CD4-positive, alpha-beta T cell treated with Interleukin-6 for 4 hours (primary cell): ENCODE data around the gene NXPE4.
"Not testable (repeated sequence)": the region's sequence is repeated elsewhere in the genome, so short reads cannot be mapped to it uniquely, and the experiment has no call there.

Experiments used
- DNase-seq: peaks from one replicate; pipeline ENCODE4 v3.0.0-alpha.2; 2020; ENCODE audit warnings: mixed read lengths

The NXPE4 gene

DNA sequence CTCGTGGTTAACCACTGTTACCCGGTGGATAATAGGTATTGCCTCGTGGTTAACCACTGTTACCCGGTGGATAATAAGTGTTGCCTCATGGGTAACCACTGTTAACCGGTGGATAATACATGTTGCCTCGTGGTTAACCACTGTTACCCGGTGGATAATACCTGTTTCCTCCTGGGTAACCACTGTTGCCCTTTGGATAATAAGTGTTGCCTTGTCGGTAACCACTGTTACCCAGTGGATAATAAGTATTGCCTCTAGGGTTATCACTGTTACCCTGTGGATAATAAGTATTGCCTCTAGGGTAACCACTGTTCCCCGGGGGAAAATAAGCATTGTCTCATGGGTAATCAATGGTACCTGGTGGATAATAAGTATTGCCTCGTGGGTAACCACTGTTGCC, 15.0 kb upstream of the NXPE4 start:
- no peak for DNase-seq

DNA sequence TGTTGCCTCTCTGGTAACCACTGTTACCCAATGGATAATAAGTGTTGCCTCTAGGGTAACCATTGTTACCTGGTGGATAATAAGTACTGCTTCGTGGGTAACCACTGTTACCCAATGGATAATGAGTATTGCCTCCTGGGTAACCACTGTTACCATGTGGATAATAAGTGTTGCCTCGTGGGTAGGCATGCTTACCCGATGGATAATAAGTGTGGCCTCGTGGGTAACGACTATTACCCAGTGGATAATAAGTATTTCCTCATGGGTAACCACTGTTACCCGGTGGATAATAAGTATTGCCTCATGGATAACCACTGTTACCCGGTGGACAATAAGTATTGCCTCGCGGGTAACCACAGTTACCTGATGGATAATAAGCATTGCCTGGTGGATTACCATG, 13.8 kb upstream of the NXPE4 start:
- no peak for DNase-seq

DNA sequence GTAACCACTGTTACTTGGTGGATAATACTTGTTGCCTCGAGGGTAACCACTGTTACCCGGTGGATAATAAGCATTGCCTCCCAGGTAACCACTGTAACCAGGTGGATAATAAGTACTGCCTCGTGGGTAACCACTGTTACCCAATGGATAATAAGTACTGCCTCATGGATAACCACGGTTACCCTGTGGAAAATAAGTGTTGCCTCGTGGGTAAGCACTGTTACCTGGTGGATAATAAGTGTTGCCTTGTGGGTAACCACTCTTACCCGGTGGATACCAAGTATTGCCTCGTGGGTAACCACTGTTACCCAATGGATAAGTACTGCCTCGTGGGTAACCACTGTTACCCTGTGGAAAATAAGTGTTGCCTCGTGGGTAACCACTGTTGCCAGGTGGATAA, 13.0 kb upstream of the NXPE4 start:
- not testable (repeated sequence) for DNase-seq

DNA sequence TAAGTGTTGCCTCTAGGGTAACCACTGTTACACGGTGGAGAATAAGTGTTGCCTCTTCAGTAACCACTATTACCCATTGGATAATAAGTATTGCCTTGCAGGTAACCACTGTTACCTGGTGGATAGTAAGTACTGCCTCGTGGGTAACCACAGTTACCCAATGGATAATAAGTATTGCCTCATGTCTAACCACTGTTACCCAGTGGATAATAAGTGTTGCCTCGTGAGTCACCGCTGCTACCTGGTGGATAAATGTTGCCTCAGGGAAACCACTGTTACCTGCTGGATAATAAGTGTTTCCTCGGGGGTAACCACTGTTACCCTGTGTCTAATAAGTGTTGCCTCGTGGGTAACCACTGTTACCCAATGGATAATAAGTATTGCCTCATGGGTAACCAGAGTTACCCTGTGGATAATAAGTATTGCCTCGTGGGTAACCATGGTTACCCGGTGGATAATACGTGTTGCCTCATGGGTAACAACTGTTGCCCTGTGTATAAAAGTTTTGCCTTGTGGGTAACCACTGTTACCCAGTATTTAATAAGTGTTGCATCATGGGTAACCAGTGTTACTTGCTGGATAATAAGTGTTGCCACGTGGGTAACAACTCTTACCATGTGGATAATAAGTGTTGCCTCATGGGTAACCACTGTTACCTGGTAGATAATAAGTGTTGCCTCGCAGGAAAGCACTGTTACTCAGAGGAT, 12.3 kb upstream of the NXPE4 start:
- no peak for DNase-seq

DNA sequence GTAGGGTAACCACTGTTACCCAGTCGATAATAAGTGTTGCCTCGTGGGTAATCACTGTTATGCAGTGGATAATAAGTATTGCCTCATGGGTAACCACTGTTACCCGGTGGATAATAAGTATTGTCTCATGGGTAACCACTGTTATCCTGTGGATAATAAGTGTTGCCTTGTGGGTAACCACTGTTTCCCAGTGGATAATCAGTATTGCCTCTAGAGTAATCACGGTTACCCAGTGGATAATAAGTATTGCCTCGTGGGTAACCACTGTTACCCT, 11.2 kb upstream of the NXPE4 start:
- not testable (repeated sequence) for DNase-seq

DNA sequence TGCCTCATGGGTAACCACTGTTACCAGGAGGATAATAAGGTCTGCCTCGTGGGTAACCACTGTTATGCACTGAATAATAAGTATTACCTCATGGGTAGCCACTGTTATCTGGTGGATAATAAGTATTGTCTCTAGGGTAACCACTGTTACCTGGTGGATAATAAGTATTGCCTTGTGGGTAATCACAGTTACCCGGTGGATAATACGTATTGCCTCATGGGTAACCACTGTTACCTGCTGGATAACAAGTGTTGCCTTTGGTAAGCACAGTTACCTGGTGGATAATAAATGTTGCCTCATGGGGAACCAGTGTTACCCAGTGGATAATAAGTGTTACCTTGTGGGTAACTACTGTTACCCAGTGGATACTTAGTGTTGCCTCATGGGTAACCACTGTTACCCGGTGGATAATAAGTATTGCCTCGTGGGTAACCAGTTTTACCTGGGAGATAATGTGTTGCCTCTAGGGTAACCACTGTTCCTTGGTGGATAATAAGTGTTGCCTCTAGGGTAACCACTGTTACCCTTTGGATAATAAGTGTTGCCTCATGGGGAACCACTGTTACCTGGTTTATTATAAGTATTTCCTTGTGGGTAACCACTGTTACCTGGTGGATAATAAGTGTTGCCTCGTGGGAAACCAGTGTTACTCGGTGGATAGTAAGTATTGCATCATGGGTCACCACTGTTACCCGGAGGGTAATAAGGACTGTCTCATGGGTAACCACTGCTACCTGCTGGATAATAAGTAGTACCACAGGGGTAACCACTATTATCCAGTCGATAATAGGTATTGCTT, 10.6 kb upstream of the NXPE4 start:
- no peak for DNase-seq

DNA sequence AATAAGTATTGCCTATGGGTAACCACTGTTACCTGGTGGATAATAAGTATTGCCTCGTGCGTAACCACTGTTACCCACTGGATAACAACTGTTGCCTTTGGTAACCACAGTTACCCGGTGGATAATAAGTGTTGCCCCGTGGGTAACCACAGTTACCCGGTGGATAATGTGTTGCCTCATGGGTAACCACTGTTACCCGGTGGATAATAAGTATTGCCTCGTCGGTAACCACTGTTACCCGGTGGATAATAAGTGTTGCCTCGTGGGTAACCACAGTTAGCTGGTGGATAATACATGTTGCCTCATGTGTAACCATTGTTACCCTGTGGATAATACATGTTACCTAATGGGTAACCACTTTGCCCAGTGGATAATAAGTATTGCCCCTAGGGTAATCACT, 9.8 kb upstream of the NXPE4 start:
- no peak for DNase-seq

DNA sequence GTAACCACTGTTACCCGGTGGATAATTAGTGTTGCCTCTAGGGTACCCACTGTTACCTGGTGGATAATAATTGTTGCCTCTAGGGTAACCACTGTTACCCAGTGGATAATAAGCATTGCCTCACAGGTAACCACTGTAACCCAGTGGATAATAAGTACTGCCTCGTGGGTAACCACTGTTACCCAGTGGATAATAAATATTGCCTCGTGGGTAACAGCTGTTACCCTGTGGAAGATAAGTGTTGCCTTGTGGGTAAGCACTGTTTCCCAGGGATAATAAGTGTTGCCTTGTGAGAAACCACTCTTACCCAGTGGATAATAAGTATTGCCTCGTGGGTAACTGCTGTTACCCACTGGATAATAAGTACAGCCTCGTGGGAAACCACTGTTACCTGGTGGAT, 9.3 kb upstream of the NXPE4 start:
- no peak for DNase-seq

DNA sequence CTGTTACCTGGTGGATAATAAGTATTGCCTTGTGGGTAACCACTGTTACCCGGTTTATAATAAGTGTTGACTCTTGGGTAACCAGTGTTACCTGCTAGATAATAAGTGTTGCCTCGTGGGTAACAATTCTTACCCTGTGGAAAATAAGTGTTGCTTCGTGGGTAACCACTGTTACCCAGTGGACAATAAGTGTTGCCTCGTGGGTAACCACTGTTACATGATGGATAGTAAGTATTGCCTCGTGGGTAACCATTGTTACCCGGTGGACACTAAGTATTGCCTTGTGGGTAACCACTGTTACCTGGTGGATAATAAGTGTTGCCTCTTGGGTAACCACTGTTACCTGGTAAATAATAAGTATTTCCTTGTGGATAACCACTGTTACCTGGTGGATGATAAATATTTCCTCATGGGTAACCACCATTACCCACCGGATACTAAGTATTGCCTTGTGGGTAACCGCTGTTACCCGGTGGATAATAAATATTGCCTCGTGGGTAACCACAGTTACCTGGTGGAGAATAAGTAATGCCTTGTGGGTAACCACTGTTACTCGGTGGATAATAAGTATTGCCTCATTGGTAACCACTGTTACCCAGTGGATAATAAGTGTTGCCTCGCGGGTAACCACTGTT, 8.7 kb upstream of the NXPE4 start:
- no peak for DNase-seq

DNA sequence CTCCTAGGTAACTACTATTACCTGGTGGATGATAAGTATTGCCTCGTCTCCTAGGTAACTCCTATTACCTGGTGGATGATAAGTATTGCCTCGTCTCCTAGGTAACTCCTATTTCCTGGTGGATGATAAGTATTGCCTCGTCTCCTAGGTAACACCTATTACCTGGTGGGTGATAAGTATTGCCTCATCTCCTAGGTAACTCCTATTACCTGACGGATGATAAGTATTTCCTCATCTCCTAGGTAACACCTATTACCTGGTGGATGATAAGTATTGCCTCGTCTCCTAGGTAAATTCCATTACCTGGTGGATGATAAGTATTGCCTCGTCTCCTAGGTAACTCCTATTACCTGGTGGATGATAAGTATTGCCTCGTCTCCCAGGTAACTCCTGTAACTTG, 7.6 kb upstream of the NXPE4 start:
- not testable (repeated sequence) for DNase-seq

DNA sequence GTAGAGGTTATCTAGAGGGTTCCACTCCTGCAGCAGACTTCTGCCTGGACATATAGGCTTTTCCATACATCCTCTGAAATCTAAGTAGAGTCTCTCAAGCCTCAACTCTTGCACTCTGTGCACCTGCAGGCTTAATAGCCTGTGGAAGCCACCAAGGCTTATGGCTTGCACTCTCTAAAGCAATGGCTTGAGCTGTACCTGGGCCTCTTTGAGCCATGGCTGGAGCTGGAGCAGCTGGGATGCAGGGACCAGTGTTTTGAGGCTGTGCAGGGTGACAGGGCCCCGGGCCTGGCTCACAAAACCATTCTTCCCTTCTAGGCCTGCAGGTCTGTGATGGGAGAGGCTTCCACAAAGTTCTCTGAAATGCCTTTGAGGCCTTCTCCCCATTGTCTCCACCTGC, 2.9 kb upstream of the NXPE4 start:
- no peak for DNase-seq

DNA sequence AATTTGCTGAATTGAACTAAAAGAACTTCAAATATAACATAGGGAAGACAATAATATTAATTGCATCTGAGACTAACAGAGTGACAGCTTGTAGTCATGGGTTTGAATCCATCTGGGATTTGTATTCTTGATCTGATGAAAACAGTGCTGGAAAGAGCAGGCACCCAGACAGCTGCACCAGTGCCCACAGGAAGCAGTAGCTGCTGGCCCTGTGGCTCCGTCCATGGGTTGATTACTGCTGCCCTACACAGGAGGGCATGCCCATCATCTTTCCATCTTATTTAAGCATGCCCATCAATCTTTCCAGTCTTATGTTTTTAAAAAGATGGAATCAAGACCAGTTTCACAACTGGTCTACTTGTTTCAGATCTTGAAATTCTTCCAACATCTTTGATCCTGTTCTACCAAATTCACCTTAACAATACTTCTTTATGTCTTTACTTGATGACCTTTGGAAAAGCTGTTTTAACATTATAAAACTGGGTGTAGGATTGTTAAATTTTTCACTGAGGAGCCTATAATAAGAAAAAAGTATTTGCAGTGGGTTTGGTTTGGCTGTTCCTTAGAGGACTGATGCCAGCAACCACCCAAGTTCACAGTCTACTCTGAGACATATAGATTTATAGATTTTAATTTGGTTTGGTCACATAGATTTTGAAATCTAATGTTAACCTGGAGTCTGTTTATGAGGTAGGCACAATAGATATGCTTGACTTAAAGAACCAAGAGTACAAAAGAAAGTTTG, 761 bp upstream of the NXPE4 start:
- DNase-seq: no peak

DNA sequence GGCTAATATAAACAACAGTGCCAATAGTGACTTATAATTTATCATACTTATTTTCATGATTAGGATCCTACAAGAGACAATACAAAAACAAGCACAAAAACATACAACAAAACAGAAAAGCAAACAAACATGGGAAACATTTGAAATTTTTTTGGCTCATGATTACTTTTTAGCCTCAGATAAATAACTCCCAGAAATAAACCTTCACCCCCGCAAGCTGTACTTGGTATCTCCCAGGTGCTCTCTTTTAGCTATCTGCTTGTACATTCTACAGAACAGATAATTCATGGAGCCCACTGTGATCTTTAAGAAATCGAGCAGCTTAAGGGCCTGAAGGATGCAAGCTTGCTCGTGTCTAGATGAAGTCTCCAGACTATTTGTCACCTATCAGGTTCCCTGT, 883 bp downstream of the NXPE4 start:
- DNase-seq: no peak

DNA sequence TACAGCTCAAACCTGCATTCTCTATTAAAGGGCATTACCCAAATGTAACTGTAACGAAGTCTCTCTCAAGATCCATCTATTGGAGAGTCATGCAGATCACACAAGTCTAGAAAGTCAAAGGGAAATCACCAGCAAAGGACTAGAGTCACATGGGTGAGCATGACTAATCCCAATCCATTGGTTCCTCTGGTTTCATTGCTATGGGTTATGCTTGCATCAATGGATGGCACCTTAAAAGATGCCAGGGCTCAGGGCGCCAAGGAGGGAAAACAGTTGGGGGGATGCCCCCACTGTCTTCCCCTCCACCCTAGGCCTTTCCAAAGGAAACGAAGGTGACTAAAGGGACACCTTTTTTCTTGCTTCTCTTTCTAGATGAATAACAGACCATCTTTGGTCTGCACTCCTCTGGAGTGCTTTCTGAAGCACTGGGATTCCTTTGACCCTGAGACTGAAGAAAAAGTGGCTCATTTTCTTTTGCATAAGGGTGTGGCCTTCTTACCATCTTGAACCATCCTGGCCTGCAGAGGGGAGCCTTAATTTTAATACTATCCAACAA, 8.1 kb downstream of the NXPE4 start:
- no peak for DNase-seq

DNA sequence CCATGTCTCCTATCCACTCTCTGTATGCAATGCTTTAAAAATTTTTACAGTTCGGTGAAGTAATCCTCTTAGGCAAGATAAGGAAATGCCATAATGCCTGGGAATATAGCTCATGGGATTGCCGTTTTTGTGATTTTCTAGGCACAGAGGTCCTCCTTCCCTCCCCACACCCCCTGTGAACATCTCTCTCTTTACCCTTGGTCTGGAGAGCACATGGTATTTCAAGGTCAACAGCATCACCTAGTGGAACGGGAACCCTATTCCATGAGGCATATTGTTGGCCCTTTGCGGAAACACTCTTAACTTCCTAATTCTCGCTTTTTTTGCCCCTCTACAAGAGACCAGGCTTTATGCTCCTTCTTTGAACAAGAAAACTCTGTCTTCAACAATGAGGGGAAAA, 8.8 kb downstream of the NXPE4 start:
- DNase-seq: no peak

DNA sequence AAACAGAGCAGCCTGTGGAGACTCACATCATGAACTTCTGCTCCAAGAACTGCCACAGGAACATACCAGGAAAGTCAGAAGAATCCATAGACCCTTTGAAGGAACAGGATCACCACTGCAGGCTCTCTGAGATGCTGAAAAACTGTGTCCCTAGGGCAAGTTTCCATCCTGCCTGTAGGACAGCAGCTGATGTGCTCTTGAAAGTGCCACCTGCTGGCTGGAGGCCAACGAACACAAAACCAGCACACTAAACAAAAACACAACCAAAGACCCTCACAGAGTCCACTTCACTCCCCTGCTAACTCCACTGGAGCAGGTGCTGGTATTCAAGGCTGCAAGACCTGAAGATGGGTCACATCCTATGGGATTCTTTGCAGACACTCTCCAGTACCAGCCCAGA, 23.9 kb downstream of the NXPE4 start:
- no peak for DNase-seq

DNA sequence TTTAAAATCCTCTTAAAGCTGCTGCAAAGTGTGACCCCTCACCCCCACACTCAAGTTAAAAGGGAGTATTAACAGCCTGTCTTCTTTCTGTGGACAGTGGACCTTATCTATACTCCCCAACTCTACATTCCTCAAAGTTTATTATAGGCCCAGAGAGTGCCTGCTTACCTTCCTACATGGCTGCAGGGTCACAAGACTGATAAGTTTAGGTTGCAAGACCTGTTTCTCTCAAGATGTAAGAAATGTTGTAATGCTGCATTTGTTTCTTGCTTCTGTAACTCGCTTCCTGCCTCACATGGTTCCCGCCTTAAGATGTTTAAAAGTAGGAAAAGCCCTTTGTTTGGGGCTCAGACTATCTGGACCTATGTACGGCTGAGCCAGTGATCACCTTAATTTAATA, 25.8 kb downstream of the NXPE4 start:
- DNase-seq: no peak

DNA sequence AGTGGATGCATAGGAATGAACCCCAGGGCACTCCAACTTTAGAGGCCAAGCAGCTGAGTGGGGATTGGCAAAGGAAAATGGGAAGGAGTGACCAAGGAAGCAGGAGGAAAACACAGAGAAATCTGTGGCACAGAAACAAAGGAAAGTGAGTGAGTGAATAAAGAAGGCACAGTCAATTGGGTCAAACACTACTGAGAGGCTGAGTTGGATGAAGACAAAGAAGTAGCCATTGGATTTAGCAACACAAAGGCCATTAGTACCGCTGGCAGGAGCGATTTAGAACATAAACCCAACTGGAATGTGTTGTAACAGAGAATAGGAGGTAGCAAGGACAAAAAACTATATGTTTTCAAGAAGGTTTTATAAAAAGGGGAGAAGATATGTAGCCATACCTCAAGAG, 29.3 kb downstream of the NXPE4 start:
- DNase-seq: no peak

DNA sequence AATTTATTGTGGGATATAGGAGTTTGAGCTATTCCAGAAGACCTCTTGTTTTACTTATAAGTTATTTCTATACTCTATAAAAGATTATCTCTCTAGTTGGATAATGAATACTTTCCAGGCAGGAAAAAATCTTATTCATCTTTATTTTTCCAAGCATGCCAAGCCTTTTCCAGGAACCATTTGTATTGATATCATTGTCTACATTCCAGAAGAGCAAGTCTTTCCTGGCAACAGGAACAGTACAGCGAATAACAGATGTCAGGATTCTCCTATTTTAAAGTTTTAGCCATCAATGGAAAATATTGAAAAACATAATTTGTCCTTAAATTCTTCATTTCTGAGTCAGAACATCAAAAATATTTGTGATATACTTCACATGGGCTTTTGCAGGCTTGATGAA, 30.8 kb downstream of the NXPE4 start:
- DNase-seq: no peak

DNA sequence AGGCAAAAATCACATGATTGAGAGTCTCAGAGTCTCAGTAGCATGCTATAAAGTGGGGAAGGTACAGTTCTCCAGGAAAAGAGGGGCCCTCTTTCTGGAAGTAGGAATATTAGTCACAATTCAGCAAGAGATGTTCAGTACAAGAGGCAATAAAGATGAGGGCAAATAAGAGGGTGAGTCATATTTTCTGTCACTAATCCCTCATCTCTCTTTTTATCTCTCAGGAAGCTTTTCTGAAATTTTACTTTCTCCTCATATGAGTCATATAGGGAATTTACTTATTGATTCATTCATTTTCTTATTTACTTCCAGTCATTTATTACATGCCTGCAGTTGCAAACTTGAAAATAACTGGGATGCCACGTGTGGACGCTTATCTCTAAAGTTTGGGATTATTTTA, 32.5 kb downstream of the NXPE4 start:
- DNase-seq: no peak

DNA sequence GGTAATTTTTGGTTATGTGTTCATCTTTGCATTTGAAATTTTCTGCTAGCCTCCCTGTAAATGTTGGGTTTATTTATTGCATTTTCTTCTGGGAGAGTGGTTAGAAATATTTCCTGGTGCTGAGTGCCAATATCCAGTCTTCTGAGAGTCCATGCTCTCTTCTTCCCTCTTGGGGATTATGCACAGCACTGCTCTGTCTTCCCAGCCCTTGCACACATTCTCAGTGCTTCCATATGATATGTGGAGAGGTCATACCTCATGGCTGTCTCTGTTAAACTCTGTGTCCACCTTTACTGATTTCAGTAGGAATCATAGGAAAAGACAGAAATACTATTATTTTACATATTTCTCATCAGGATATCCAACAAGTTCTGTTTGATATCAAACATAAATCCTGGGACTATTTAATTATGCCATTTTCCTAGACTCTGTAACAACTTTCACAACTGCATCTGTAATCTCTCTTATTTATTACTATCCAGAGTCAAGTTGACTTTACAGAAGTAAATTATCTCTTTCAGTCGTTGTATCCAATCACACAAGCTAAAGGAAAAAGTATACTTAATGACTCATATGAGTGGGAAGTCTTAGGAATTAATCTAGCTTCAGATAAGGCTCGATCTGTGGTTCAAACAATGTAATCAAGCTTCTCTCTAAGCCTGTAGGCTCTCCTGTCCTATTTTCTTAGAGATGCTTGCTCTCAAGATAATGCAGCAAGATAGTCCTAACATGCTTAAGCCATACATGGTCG, 33.2 kb downstream of the NXPE4 start:
- no peak for DNase-seq

DNA sequence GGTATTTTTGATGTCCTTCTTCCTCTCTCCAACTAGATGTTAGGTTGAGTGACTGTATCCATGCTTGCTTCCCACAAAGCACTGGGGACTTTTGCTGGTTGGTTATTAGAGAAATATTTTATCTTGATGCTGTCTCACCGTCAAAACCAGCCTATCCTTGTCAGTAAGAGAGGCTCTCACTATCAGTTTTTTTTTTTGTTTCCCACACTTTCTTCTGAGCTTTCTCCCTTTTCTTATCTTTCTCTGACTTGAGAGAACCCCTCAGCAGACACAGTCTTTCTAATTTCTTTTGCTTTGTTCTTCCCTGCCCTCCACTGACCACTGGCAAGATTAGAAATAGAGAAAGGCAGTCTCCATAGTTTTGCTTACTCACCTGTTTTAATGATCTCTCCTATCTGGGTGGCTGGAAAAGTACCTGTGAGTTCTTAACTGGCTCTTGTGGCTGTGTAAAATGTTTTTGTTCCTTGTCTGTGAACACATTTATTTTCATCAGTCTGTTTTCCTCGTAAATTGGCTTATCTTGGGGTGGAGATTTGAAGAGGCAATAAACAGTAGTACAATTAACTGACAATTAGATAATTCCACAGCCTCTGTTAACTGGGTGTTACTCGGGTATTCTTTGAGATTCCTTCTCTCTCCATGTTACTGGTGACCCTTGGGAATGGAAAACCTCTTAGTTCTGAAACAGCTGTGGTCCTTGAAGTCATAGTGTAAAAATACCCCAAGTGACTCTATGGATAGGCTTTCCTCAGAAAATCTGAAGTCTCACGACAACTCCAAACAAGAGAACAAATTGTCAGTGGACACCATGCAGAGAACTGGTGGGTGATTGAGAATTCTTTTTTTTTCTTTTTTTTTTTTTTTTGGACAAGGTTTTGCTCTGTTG, 35.9 kb downstream of the NXPE4 start, which contains the start of gene NXPE1:
NXPE1 (minus strand) TSS at position 457 of the 886 bp plus-strand sequence. CDS start 8,680 bp downstream, outside the sequence.
- DNase-seq: no peak
